Measurements from ENCODE around the gene SUSD4.

- TF ChIP-seq CTCF (IDR thresholded peaks at IDR 0.05) (no peak), POLR2AphosphoS5 (IDR thresholded peaks at IDR 0.05) (no peak), POLR2A (IDR thresholded peaks at IDR 0.05; ENCODE audit: low read depth) (no peak), EP300 (IDR thresholded peaks at IDR 0.05) (no peak)
Observed at GRCh38 chr1:223208164-223209076, 155.6 kb downstream of the SUSD4 start.
